Measurements from ENCODE around the gene DENND1B.
"Not testable (repeated sequence)": the region's sequence is repeated elsewhere in the genome, so short reads cannot be mapped to it uniquely, and the experiment has no call there.

Gene DENND1B

DNA sequence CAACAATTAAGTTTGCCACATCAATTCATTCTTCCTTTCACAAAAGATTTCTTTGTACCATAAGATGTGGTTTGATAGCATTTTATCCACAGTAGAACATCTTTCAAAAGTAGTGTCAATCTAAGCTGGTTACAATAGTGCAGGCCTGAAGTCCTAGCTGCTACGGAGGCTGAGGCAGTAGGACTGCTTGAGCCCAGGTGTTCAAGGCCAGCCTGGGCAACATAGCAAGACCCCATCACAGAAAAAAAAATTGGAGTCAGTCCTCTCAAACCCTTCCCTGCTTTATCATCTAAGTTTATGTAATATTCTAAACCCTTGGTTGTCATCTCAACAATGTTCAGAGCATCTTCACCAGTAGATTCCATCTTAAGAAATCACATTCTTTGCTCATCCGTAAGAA, 31.7 kb downstream of the DENND1B start:
- no peak for DNase-seq

DNA sequence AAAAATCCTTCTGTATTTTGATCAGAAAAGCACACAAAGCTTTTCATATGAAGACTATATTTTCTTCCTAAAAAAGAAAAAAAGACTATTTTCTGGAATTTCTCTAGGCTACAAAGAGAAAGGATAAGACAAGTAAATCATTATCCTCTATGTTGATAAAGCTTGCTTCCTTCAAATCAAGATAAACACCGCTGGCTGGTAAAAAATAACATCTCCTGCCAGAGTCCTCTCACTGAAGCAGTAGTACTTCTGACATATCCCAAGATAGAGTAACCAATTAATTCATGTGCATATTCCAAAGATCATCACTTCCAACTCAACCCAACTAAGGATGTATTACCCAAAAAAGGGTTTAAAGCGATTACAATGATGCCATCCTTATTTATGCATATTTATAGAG, 34.3 kb downstream of the DENND1B start:
- DNase-seq = no peak

DNA sequence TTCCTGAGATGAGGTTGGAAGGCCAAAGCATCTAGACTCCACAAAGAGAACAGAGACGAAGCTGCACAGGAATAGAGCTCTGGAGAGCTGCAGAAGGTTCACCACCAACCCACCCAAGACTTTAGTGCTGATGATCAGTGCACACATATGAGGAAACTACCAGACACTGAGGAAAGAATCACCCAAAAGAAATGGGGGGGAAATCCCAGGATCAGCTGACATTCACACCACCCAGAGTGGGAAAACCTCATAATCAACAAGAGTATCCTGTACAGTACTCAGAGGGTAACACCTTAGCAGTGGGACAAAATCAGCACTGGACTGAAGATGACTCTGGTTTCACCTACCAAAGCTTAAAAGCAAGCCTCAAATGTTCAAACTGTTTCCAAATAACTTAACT, 36.4 kb downstream of the DENND1B start:
- no peak for DNase-seq

DNA sequence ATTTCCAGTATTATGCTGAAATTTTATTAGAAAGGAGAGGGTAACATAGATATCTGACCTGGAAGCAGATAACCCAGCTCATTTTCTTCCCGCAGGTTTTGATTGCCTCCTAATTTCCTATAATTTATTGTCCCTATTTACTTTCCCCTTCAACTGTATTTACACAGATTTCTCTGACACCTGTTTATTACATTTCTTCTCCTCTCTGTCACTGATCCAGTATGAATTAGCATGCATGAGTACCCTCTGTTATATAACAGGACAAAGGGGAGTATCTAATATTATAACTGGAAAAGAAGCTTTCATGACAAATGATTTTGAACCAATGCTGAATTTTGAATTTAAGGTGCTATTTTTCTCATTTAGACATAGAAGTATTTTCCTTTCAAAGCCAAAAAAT, 37.4 kb downstream of the DENND1B start:
- no peak for DNase-seq

DNA sequence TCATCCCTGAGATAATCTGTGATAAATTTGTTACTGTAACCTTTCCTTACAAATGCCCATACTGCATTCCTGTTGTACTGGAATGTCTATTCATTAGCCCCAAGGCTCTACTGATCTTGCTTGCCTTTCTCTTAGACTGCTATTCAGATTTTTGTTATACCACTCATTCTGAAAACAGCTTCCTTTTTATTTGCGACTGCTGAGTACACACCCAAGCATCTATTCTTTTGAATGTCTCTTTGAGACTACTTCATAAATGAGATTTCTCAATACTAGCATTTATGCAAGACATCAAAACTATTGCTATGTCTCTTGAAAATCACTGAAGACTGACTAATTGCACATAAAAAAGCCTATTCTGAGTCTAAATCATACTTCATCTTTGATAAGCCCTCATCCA, 38.6 kb downstream of the DENND1B start:
- DNase-seq = no peak

DNA sequence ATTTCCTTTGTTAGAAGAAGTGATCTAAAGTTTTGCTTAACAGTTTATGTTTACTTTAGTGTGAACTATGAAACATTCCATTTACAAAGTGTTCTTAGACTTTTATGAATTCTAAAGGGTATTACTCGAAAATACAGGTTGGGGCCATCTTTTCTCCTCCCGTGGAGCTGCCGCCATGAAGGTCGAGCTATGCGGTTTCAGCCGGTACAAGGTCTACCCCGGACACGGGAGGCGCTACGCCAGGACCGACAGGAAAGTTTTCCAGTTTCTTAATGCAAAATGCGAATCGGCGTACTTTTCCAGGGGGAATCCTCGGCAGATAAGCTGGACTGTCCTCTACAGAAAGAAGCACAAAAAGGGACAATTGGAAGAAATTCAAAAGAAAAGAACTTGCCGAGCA, 39.8 kb downstream of the DENND1B start:
- no peak for DNase-seq

DNA sequence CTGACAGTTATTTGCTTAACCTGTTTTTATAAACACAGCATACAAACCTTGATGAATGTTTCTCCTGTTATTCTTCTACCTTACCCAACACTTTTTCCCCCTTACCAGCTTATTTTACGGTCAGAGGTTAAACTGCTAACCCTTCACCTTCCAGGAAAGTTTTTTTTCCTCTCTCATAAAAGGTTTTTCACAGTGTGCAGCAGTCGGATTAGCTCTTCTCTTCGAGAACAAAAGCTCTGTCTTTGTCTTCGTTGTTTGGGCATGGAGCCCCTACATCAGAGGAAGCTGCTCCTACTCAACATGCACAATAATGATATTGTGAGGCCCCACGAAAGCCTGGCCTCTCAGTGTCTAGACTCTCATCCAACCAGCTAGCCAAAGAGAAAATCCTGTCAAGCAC, 42.0 kb downstream of the DENND1B start:
- DNase-seq = no peak

DNA sequence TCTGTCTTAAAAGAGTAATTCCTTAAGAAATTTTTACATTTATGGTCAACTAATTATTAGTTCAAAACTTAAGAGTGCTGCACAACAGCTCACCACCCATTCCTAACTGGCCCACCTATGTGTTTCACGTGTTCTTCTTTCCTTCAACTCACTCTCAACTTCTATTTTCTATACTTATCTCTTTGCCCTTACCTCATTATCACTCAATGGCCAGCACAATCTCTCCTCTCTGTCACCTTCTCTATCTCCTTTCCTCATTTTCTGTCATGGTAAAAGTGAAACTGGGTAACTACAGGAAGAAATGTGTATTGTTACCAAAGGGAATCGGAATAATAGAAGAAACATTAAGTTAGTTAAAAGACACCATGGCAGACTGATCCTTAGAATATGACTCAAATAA, 43.1 kb downstream of the DENND1B start:
- DNase-seq = no peak

DNA sequence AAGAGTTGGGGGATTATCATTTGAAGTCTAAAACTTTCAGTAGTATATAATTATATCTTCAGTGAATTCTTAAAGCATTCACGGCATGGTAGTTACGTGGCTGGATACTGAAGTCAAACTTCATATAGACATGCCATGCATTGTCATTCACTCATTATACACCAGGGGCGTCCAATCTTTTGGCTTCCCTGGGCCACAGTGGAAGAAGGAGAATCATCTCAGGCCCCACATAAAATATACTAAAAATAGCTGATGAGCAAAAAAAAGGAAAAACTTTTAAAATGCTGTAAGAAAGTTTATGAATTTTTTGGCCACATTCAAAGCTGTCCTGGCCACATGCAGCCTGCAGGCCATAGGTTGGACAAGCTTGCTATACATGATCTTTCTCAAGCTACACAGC, 43.8 kb downstream of the DENND1B start:
- DNase-seq = no peak

DNA sequence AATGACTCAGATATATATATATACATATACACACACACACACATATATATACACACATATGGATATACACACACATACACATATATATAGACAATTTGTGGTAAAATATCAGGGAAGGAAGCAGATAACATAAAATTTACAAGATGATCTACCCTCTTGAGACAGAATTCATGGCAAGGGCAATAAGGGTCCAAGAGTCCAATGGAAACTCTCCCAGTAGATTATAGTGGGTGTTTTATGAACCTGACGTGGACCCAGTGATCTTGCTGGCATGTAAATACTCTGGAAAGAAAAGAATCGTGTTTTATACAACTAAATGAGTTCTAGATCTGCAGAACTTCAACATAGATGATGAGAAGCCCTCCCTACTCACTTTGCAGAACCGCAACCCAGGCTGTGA, 49.3 kb downstream of the DENND1B start:
- DNase-seq = no peak

DNA sequence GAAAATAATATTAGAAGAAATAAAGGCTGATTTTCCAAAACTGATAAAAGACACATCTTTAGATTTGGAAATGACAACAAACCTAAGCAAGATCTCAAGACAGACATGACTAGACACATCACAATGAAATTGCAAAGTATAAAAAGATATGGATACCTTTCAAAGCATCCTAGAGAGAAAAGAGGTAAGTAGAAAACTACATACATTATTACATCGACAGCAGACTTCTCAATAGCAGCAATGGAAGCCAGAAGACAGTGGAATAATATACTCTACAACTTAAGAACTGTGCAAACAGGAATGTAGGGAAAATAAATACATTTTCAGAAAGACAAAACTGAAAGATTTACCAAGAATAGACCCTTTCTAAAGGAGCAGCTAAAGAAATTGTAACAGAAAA, 50.2 kb downstream of the DENND1B start:
- no peak for DNase-seq

DNA sequence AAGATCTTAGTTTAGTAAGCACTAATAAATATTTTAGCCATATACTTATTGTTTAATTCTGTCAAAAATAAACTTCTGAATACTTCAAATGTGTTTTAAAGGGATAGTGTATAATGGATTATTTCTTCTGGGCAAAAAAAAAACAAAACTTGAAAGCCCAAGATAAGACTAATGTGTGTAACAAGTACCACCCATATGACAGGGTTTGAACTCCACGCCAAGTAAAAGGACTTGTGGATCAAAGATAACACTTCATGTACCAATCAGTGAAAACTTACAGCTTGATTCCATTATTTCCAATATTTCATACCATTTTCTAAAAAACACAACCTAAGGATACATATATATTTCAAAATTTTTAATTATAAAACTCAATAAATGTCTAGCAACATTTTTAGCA, 59.5 kb downstream of the DENND1B start:
- no peak for DNase-seq

DNA sequence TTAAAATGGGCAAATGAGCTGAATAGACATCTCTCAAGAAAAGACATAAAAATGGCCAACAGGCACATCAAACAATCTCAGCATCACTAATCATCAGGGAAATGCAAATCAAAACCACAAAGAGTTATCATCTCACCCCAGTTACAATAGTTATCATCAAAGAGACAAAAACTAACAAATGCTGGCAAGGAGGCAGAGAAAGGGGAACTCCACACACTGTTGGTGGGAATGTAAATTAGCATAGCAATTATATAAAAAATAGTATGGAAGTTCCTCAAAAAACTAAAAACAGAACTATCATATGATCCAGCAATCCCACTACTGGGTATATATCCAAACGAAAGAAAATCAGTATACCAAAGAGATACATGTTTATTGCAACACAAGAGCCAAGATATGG, 68.7 kb downstream of the DENND1B start:
- DNase-seq = no peak

DNA sequence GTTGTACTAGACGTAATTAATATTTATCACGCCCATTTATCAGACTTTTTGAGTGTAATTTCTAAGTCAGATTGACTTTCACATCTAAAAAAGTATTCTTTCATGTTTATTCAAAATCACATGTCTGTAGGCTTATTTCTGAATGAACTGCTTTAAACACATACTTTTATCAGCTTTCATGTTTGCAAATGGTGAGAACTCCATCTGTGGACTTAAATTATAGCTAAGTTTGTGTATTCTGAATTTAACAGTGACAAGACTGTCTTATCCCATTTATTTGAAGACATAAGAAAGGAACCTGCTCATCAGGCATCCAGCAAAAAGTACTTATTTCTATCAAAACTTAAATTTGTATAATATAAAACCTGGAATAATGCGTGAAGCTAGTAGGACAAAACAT, 69.3 kb downstream of the DENND1B start:
- no peak for DNase-seq

DNA sequence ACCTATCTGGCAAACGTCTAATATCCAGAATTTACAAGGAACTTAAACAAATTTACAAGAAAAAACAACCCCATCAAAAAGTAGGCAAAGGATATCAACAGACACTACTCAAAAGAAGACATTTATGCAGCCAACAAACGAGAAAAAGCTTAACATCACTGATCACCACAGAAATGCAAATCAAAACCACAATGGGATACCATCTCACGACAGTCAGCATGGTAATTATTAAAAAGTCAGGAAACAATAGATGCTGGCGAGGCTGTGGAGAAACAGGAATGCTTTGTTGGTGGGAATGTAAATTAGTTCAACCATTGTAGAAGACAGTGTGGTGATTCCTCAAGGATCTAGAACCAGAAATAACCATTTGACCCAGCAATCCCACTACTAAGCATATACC, 74.6 kb downstream of the DENND1B start:
- not testable (repeated sequence) for DNase-seq

DNA sequence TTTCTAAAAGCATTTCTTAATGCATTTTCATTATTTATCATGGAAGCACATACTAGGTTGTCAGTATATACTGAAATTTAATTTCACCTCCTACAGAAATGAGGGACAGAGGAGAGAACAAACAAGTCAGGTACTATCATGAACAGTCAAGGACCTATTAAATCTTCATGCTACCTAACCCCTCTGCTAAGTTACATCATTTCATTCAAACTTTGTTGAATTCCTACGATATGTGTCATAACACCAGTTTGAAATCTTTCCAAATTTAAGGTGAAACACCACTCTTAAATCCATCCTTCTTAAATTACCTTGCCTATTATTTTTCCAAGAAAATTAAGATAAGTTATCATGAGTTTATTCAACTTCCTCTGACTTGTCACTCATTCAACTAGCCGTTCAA, 78.9 kb downstream of the DENND1B start:
- DNase-seq = no peak

DNA sequence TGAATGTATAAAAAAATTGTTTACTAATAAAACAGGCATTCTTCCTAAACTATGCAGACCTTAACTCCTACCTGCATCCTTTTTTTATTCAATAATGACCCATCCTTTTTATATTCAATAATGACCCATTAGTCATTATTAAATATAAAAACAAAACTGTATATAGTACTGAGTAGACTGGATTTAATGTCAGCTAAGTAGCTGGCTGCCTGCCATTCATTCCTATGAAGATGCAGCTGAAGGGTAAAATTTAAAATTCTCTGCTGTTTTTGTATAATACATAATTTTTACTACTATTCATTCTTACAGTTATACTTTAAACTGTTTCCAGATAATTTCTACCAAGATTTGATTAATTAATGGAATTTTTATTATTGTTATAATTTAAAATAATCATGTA, 79.3 kb downstream of the DENND1B start:
- DNase-seq = no peak

DNA sequence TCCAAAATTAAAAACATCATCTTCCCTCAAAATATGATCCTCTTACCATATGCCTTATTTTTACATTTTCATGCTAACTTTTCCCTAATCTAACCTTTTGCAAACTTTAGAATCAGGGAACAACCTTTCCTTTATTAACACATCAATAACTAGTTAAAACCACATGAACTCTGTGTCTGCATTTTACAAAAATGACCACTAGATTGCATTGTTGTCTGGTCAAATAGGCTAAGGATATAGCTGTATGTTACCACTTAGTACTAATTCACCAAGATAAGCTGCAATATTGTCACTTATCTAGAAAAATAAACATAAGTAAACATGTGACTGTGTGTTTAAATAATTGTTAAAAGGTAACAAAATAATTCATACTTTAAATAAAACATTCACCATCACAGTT, 82.3 kb downstream of the DENND1B start:
- no peak for DNase-seq

DNA sequence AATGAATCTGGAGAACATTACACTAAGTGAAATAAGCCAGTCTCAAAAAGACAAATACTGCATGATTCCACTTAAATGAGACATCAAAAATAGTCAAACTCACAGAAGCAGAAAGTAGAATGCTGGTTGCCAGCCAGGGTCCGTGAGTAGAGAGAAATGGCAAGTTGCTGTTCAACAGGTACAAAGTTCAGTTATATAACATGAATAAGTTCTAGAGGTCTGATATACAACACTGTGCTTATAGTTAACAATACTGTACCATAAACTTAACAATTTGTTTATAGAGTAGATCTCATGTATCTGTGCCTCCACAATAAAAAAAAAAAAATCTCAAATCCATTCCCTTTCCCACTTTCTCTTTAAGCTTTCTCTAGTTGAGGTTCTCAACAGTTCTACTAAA, 83.5 kb downstream of the DENND1B start:
- DNase-seq = no peak

DNA sequence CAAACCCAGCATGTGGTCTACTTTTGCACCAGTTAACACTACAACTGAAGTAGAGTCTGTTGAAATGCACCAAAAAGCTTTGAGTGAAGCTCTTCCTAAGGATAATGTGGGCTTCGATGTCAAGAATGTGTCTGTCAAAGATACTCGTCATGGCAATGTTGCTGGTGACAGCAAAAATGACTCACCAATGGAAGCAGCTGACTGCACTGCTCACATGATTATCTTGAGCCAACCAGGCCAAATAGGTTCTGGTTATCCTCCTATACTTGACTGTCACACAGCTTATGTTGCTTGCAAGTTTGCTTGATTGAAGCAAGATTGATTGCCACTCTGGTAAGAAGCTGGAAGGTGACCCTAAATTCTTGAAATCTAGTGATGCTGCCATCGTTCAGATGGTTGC, 85.2 kb downstream of the DENND1B start:
- no peak for DNase-seq

DNA sequence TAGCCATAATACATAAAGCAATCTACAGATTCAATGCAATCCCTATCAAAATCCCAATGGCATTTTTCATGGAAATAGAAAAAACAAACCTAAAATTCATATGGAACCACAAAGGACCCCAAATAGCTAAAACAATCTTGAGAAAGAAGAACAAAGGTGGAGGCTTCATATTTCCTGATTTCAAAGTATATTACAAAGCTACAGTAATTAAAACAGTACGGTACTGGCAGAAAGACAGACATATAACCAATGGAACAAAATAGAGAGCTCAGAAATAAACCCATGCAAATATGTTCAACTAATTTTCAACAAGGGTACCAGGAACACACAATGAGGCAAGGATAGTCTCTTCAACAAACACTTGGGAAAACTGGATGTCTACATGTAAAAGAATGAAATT, 87.0 kb downstream of the DENND1B start:
- DNase-seq = no peak

DNA sequence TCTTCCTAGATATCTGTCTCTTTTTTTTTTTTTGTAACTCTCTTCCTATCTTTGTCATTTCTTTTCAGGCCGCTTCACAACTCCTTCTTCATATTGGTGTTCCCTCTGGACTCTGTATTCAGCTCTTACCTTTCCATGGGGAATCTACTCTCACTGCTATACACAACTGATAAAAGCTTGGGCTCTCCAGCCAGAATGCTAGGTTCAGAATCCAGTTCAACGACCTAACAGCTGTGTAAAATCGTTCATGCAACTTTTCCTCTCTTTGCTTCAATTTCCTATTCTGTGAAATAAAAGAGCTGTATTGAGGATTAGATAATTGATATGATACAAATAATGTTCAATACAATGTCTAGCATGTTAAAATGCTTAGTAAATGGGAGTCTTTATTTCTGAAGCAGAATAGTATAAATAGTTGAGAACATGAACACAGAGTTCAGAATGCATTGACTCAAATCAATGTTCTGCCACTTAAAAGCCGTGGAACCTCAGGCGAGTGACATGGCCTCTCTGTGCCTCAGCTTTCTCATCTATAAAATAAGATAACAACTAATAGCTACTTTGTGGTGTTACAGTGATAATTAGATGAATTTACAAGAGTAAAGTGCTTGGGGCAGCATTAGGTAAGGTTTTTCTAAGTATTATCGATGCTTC, 88.5 kb downstream of the DENND1B start:
- DNase-seq = no peak

DNA sequence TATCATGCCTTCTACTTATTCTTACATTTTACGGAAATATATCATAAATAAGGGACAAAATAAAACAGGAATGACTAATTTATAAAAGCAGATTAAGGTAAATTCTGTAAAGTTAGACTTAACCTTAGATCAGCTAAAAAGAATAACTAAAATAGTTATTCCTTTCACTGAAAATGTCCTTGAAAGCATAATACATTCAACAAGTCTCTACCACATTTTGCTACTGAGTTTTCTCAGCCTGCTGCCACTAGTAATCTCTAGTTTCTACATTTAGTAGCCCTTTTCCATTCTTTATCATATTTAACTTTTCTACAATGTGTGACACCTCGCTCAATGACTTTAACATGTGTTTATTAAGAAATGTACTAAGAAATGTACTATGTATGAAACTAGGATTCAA, 89.0 kb downstream of the DENND1B start:
- DNase-seq = no peak

DNA sequence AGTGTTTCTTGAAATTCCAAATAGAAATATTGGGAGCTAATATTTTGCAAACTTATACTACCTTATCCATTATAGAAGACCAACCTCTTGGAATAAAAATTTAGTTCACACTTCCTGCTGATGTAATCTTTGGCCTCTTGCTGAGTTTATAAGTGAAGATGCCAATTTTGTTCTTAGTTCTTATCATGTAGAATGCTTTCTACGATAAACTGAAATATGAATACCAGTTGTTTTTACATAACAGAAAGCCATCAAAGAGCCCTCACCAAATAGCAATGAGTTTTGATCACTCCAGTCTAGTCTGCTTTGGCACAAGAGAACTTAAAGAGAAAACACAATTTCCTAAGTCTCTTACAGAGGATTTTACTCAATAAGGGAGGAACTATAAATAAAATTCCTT, 89.5 kb downstream of the DENND1B start:
- no peak for DNase-seq

DNA sequence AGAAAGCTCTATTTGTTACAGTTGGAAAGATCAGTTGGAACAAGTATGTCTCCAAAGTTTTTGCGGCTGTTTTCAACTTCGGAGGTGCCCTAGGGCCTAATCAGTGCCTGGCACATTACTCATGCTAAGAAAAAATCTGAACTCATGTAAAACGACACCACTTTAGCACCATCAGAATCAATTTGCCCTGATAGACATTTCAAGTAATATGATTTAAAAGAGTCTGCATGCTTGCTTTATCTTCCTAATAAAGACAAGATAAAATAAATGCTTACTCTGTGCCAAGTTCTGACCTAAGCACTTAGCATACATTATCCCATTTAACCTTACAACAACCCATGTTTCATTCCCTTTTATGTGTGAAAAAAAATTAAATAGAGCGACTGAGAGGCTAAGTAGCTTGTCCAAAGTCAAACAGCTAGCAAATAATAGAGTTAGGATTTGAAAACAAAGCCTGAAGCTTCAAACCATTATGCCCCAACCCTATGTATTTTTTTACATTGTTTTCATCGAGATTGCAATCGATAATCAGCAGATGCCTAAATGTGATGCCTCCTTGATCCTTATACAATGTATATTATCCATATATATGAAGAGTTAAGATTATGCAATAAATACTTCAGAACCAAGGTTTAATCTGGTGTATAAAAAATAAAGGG, 91.3 kb downstream of the DENND1B start:
- DNase-seq = no peak
